ENCODE measurements around the gene SKP1. TPM values are rescaled to one million over a fixed set of nuclear protein-coding genes. Genes with fewer than 3 reads are reported as not detected.
"Not testable (repeated sequence)": the region's sequence is repeated elsewhere in the genome, so short reads cannot be mapped to it uniquely, and the experiment has no call there.

Gene SKP1
- total RNA-seq, 1 donor from 2014 or later = 340 TPM

GRCh38 chr5:134177369-134178095 is 782 bp upstream of the SKP1 start:
- DNase-seq (ENCODE audit: low spot score) = peak; percentile 62

- DNase-seq (ENCODE audit: low spot score) = no peak
These were observed 734 bp downstream of the SKP1 start for GRCh38 chr5:134175921-134176510.

DNA sequence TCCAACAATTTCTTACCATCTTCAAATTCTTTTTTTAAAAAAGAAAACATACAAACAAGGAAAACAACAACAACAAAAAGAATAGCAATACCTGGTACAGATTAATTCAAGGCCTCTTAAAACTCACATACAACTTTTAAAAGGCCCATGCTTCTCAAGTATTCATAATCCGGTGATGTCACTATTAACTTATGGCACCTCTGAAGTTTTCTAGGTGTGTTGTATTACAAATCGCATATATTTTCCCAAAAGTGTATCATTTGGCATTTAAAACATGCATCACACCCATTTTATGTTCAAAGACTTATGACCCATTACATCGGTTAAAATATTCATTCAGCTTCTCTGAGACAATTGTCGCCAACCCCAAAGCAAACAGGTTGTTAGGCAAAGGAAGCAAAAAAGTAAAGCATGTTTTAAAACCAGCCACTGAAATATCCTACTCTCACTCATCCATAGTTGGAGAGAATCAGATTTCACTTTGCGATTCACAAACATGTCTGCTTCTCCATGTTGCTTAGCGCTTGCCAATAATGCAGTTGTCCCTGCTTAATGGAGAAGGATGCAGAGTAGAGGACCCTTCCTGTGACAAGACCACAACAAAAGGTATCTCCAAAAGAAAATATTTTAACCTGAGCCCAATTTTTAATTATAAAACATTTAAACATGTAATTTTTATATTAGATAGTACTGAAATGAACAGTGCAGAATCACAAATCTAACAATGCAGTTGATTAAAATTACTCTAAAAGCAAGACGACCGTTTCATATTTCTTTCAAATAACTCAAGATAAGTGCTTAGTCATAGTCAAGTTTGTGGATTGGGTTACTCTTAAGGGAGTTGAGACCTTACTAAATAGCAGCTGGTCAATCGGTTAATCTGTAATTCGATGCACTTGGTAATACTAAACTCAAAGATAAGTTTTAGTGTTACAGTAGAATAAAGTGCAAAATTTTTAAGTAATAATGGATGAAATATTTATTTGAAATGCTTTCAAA is 1.6 kb downstream of the SKP1 start:
- DNase-seq (ENCODE audit: low spot score) = no peak

DNA sequence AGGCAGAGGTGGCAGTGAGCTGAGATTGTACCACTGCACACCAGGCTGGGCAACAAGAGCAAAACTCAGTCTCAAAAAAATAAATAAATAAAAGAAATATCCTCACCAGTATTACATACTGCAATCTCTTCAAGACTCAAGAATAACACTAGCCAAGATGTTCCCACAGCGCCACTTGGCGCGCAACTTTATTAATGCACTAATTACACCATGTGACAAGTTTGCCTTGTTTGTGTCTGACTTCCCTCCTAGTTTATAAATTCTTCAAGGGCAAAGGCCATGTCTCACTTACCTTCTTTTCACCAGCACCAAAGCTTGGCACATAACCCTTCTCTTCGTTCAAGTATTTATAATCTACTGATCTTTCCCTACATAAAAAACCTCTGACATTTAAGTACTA is 4.8 kb downstream of the SKP1 start:
- no peak for DNase-seq (ENCODE audit: low spot score)

DNA sequence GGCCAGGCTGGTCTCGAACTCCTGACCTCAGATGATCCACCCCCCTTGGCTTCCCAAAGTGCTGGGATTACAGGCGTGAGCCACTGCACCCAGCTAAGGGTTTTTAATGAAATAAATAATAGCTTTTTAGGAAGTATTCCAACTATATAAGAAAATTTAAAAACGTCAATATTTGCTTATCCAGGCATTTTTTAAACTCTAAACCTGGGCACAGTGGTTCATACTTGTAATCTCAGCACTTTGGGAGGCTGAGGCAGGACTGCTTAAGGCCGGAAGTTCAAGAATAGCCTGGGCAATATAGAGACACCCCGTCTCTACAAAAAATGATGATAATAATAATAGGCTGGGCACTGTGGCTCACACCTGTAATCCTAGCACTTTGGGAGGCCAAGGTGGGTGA is 14.2 kb downstream of the SKP1 start:
- no peak for DNase-seq (ENCODE audit: low spot score)

DNA sequence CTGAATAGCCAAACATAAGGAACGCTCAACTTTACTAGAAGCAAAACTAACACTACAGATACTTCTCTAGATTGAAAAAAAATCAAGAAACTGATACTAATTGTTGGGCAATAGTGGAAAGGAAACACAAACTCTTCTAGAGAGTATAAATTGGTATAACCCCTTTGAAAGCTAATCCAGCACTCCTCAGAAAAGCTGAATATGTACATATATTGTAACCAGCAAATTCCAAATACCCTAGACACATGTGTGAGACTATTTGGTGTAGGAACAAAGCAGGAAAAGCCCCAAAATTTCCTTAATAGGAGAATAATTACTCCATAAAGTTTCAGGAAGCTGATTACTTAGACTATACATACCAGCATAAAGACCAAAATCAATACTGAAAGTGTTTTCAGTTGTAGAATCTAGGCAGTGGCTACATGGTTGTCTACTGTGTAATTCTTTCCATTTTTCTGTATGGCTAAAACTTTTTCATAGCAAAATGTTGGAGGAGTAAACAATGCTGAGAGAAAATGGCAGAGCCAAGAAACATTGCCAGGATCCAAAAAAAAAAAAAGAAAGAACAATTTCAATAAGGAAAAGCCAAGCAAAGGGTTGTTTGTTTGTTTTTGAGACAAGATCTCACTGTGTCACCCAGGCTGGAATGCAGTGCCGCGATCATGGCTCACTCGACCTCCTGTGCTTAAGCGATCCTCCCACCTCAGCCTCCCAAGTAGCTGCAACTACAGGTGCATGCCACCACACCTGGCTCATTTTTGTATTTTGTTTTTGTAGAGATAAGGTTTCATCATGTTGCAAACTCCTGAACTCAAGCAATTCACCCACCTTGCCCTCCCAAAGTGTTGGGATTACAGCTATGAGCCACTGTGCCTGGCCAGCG is 15.0 kb downstream of the SKP1 start:
- no peak for DNase-seq (ENCODE audit: low spot score)

DNA sequence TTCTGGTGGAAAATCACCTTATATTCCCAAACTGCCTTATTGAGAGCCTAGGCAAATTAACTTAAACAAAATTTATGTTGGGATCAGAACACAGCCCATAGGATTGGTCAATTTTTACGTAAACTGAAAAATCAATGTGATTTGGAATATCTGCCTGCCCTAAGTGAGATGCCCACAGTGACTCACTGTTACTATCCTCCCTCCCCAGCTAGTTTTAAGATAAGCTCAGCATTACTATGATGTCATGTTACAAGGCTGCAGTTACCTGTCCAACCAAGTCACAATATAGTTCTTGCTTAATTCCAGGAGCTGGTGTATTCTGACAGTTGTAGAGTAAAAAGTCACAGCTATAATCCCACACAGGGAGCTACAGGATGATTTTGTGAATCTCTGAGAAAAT is 23.1 kb downstream of the SKP1 start:
- DNase-seq (ENCODE audit: low spot score) = no peak

DNA sequence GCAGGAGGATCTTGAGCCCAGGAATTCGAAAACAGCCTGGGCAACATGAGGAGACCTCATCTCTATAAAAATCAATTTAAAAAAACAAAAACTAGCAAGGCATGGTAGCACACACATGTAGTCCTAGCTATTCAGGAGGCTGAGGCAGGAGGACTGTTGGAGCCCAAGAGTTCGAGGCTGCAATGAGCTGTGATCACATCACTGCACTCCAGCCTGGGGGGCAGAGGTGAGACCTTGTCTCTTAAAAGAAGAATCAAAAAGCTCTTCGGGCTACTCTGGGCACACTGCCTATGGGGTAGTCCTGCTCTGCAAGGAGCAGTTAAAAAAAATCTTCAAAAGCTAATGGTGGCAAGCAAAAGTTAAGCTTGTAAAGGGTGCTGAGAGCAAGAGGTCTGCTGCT is 23.5 kb downstream of the SKP1 start:
- no peak for DNase-seq (ENCODE audit: low spot score)

GRCh38 chr5:134152173-134152832 is 24.4 kb downstream of the SKP1 start:
- not testable (repeated sequence) for DNase-seq (ENCODE audit: low spot score)

DNA sequence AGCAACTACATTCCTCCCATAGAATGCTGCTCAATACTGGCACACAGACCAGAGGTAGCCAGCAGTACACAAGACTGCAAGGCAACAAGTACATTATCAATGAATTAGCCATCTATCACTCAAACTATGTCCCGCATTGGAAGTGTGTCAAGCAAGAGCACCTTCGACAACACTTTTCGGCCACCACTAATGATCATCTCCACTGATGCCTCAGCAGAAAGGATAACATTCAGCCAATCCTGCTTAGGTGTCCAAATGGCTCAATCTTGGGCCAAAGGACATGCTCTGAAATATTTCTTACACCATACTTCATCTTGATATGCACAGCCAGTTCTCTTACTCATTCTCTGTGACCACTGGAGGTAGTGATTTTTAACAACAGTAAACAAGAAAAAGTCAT is 25.0 kb downstream of the SKP1 start:
- no peak for DNase-seq (ENCODE audit: low spot score)

GRCh38 chr5:134149571-134150303 is 27.0 kb downstream of the SKP1 start:
- no peak for DNase-seq (ENCODE audit: low spot score)

- no peak for DNase-seq (ENCODE audit: low spot score)
These were observed 27.7 kb downstream of the SKP1 start for GRCh38 chr5:134148986-134149539.

GRCh38 chr5:134148316-134148715 is 28.4 kb downstream of the SKP1 start:
- DNase-seq (ENCODE audit: low spot score) = no peak

- no peak for DNase-seq (ENCODE audit: low spot score)
These were observed 29.9 kb downstream of the SKP1 start for GRCh38 chr5:134146651-134147518.

- DNase-seq (ENCODE audit: low spot score) = peak; percentile 85
These were observed 30.8 kb downstream of the SKP1 start for GRCh38 chr5:134145779-134146581.

- no peak for DNase-seq (ENCODE audit: low spot score)
These were observed 31.6 kb downstream of the SKP1 start for GRCh38 chr5:134145041-134145757.

Measured in mucosa of gallbladder (tissue), 1 donor.